ENCODE data around the gene MCTP2. TPM values are rescaled to one million over a fixed set of nuclear protein-coding genes. Genes with fewer than 3 reads are reported as not detected.
A peak's percentile ranks its signal among the peaks of the same experiment; 100 is the strongest.

MCTP2 gene
- total RNA-seq, 1 donor from 2014 or later, result 35.3 TPM

- Histone ChIP-seq H3K4me3 (no peak overlapping the region), H3K27ac (no peak overlapping the region), H3K4me1 (no peaks in the 10 kb centered on the region), H3K36me3 (no peaks in the 10 kb centered on the region), H3K9me3 (no peaks in the 10 kb centered on the region), H3K27me3 (no peaks in the 10 kb centered on the region)
- no peak for TF ChIP-seq CTCF (IDR thresholded peaks at IDR 0.05)
- DNase-seq (no peak), ATAC-seq (peak; percentile 42)
- intact Hi-C loops (cut with DNase I), result no loop called here
Observed at GRCh38 chr15:94305133-94305532, 73.8 kb downstream of the MCTP2 start.

- Histone ChIP-seq H3K4me1 (no peaks in the 10 kb centered on the region), H3K27me3 (no peaks in the 10 kb centered on the region), H3K27ac (no peak overlapping the region), H3K4me3 (no peak overlapping the region), H3K9me3 (no peaks in the 10 kb centered on the region), H3K36me3 (no peaks in the 10 kb centered on the region)
- intact Hi-C loops (cut with DNase I), result no loop called here
- ATAC-seq, result peak; percentile 48
- DNase-seq, result no peak
- no peak for TF ChIP-seq CTCF (IDR thresholded peaks at IDR 0.05)
Observed at GRCh38 chr15:94306700-94307650, 75.6 kb downstream of the MCTP2 start.

- H3K27ac ChIP-seq, result no peak overlapping the region
- ATAC-seq (no peak), DNase-seq (no peak)
- intact Hi-C loops (cut with DNase I), result no loop called here
- H3K27me3 ChIP-seq, result no peaks in the 10 kb centered on the region
- no peak for TF ChIP-seq CTCF (IDR thresholded peaks at IDR 0.05)
- no peak overlapping the region for H3K4me3 ChIP-seq
- H3K36me3 ChIP-seq, result peaks cover 15% of the 10 kb centered on the region
- no peaks in the 10 kb centered on the region for H3K4me1 ChIP-seq
- no peaks in the 10 kb centered on the region for H3K9me3 ChIP-seq
Observed at GRCh38 chr15:94312946-94313345, 81.6 kb downstream of the MCTP2 start.

GRCh38 chr15:94314639-94315038, 83.3 kb downstream of the MCTP2 start:
- no peak for DNase-seq
- H3K27me3 ChIP-seq, result no peaks in the 10 kb centered on the region
- peaks cover 24% of the 10 kb centered on the region for H3K36me3 ChIP-seq
- H3K27ac ChIP-seq, result no peak overlapping the region
- ATAC-seq, result no peak
- TF ChIP-seq CTCF (IDR thresholded peaks at IDR 0.05), result no peak
- H3K9me3 ChIP-seq, result no peaks in the 10 kb centered on the region
- no peaks in the 10 kb centered on the region for H3K4me1 ChIP-seq
- intact Hi-C loops (cut with DNase I), result no loop called here
- no peak overlapping the region for H3K4me3 ChIP-seq

DNA sequence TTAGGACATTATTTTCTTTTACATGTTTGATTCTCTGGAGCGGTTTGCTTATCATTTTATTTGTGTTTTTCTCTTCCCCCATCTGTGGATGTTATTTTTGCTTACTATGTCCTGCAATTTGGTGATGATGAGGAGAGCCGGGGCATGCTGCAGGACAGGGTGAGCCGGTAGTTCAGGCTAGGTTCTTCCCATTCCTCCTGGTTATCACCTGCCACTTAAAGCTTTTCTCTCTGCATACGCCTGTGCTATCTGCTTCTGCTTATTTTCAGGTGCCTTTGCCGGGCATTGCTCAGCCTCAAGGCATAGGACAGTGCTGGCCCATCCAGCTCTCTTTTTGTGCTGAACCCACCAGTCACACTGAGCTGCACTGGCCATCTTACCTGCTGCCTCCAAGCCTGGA, 85.8 kb downstream of the MCTP2 start:
- intact Hi-C loops (cut with DNase I), result no loop called here
- Histone ChIP-seq H3K27ac (no peak overlapping the region), H3K4me1 (no peaks in the 10 kb centered on the region), H3K27me3 (no peaks in the 10 kb centered on the region), H3K9me3 (no peaks in the 10 kb centered on the region), H3K4me3 (no peak overlapping the region), H3K36me3 (peaks cover 25% of the 10 kb centered on the region)
- ATAC-seq (no peak), DNase-seq (no peak)
- no peak for TF ChIP-seq CTCF (IDR thresholded peaks at IDR 0.05)
